Neural progenitor cell (in vitro differentiated cells): Measurements from ENCODE around the gene PPP2R2C.

ENCODE experiments used
- EZH2 ChIP-seq: fragments of 200-600 bp; sonication (generic); IDR thresholded peaks from 2 replicates; pipeline ENCODE4 v1.6.1; 2017; ENCODE audit warnings: antibody characterized with exemption, mild to moderate bottlenecking, moderate library complexity
- EZH2phosphoT487 ChIP-seq: fragments of 200-600 bp; sonication (generic); IDR thresholded peaks from 2 replicates; pipeline ENCODE4 v1.6.1; 2017; ENCODE audit warnings: antibody characterized with exemption
- TF ChIP-seq, protein P1 (sequence below): fragments of 200-600 bp; sonication (generic); IDR thresholded peaks from 2 replicates; pipeline ENCODE4 v1.5.1; 2017; ENCODE audit warnings: antibody characterized with exemption, mild to moderate bottlenecking

DNA sequence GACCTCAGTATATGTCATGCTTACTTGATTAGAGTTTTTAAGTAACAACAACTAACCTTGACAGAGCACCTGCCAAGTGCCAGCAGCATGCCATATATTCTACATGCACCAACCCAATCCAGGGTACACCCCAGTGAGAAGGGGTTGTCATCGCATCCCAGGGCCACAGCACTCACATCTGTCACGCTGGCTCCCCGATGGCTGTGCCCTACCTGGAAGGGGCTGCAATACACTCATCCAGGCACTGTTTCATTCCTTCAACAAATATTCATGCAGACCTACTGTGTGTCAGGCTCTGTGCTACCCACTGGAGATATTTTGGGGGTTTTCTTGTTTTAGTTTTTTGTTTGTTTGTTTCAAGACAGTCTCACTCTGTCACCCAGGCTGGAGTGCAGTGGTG is 49.5 kb downstream of the PPP2R2C start:
- TF ChIP-seq, protein P1, sequence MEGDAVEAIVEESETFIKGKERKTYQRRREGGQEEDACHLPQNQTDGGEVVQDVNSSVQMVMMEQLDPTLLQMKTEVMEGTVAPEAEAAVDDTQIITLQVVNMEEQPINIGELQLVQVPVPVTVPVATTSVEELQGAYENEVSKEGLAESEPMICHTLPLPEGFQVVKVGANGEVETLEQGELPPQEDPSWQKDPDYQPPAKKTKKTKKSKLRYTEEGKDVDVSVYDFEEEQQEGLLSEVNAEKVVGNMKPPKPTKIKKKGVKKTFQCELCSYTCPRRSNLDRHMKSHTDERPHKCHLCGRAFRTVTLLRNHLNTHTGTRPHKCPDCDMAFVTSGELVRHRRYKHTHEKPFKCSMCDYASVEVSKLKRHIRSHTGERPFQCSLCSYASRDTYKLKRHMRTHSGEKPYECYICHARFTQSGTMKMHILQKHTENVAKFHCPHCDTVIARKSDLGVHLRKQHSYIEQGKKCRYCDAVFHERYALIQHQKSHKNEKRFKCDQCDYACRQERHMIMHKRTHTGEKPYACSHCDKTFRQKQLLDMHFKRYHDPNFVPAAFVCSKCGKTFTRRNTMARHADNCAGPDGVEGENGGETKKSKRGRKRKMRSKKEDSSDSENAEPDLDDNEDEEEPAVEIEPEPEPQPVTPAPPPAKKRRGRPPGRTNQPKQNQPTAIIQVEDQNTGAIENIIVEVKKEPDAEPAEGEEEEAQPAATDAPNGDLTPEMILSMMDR = no peak
- TF ChIP-seq EZH2 = no peak
- TF ChIP-seq EZH2phosphoT487 = no peak
